NCI-H748 (cell line): ENCODE results near the gene ABCA4.

Experiments used
- DNase-seq: peaks from one replicate; lab custom pipeline; 2025; ENCODE audit not compliant: unreplicated experiment; lab: John Stamatoyannopoulos, UW

Gene ABCA4

GRCh38 chr1:94029130-94029993, 91.6 kb downstream of the ABCA4 start:
- DNase-seq: no peak

- DNase-seq: no peak
Measured at GRCh38 chr1:94027721-94028515, 93.0 kb downstream of the ABCA4 start.

GRCh38 chr1:94026619-94027380, 94.1 kb downstream of the ABCA4 start:
- no peak for DNase-seq

- DNase-seq: peak; percentile 58
Measured at GRCh38 chr1:94025383-94026340, 95.3 kb downstream of the ABCA4 start.

- DNase-seq: no peak
Measured at GRCh38 chr1:94024104-94024792, 96.7 kb downstream of the ABCA4 start.

GRCh38 chr1:94022471-94023189, 98.3 kb downstream of the ABCA4 start:
- DNase-seq: no peak

GRCh38 chr1:94020764-94021579, 100.0 kb downstream of the ABCA4 start:
- no peak for DNase-seq

GRCh38 chr1:94019327-94019726, 101.6 kb downstream of the ABCA4 start:
- no peak for DNase-seq

GRCh38 chr1:94017155-94017829, 103.7 kb downstream of the ABCA4 start:
- no peak for DNase-seq

- no peak for DNase-seq
Measured at GRCh38 chr1:94015489-94015817, 105.5 kb downstream of the ABCA4 start.

- DNase-seq: no peak
Measured at GRCh38 chr1:94014635-94015488, 106.1 kb downstream of the ABCA4 start.

GRCh38 chr1:94014087-94014486, 106.9 kb downstream of the ABCA4 start:
- DNase-seq: no peak

GRCh38 chr1:94013367-94013878, 107.5 kb downstream of the ABCA4 start:
- DNase-seq: no peak

GRCh38 chr1:94012708-94013366, 108.1 kb downstream of the ABCA4 start:
- peak; percentile 37 for DNase-seq

GRCh38 chr1:94011709-94012595, 109.0 kb downstream of the ABCA4 start:
- DNase-seq: no peak
